ENCODE measurements around the gene FAM174B.

Gene FAM174B

GRCh38 chr15:92629975-92630626 lies 25.5 kb downstream of the FAM174B start:
- Histone ChIP-seq H3K9me2 (replicated peaks; ENCODE audit: insufficient read depth, low read length) (no peaks in the 10 kb centered on the region), H3K79me2 (ENCODE audit: insufficient read depth, low read length) (no peaks in the 10 kb centered on the region), H3K27ac (ENCODE audit: low read depth, low read length) (no peak overlapping the region), H3K4me2 (ENCODE audit: low read depth, low read length, poor library complexity, severe bottlenecking) (no peak overlapping the region), H4K20me1 (ENCODE audit: low read depth, low read length) (no peaks in the 10 kb centered on the region), H3F3A (ENCODE audit: insufficient read depth) (no peaks in the 10 kb centered on the region), H2AFZ (ENCODE audit: low read depth, low read length, severe bottlenecking) (no peak overlapping the region), H3K9me3 (ENCODE audit: insufficient read depth, low read length) (no peaks in the 10 kb centered on the region), H3K9ac (ENCODE audit: low read length) (no peak overlapping the region), H3K4me3 (ENCODE audit: insufficient read depth, low read length, poor library complexity, severe bottlenecking) (no peak overlapping the region), H3K27me3 (ENCODE audit: low read length) (no peaks in the 10 kb centered on the region), H3K36me3 (ENCODE audit: low read length) (no peaks in the 10 kb centered on the region)
- TF ChIP-seq EZH2phosphoT487 (conservative IDR thresholded peaks at IDR 0.05; ENCODE audit: low read length) (no peak), CTCF (IDR thresholded peaks at IDR 0.05; ENCODE audit: insufficient read depth, low read length, poor library complexity, severe bottlenecking) (no peak)

GRCh38 chr15:92629276-92629974 lies 26.1 kb downstream of the FAM174B start:
- H3F3A ChIP-seq (ENCODE audit: insufficient read depth) = no peaks in the 10 kb centered on the region
- H3K4me3 ChIP-seq (ENCODE audit: insufficient read depth, low read length, poor library complexity, severe bottlenecking) = no peak overlapping the region
- no peak for TF ChIP-seq CTCF (IDR thresholded peaks at IDR 0.05; ENCODE audit: insufficient read depth, low read length, poor library complexity, severe bottlenecking)
- TF ChIP-seq EZH2phosphoT487 (conservative IDR thresholded peaks at IDR 0.05; ENCODE audit: low read length) = no peak

GRCh38 chr15:92627014-92627413 lies 28.6 kb downstream of the FAM174B start:
- no peaks in the 10 kb centered on the region for H3K9me3 ChIP-seq (ENCODE audit: insufficient read depth, low read length)
- no peaks in the 10 kb centered on the region for H3K9me2 ChIP-seq (replicated peaks; ENCODE audit: insufficient read depth, low read length)
- no peak overlapping the region for H3K4me3 ChIP-seq (ENCODE audit: insufficient read depth, low read length, poor library complexity, severe bottlenecking)
- no peaks in the 10 kb centered on the region for H3F3A ChIP-seq (ENCODE audit: insufficient read depth)
- no peak overlapping the region for H2AFZ ChIP-seq (ENCODE audit: low read depth, low read length, severe bottlenecking)
- TF ChIP-seq CTCF (IDR thresholded peaks at IDR 0.05; ENCODE audit: insufficient read depth, low read length, poor library complexity, severe bottlenecking) (no peak), EZH2phosphoT487 (conservative IDR thresholded peaks at IDR 0.05; ENCODE audit: low read length) (no peak)
- H3K27ac ChIP-seq (ENCODE audit: low read depth, low read length) = no peak overlapping the region
- H3K36me3 ChIP-seq (ENCODE audit: low read length) = no peaks in the 10 kb centered on the region
- no peaks in the 10 kb centered on the region for H4K20me1 ChIP-seq (ENCODE audit: low read depth, low read length)
- H3K9ac ChIP-seq (ENCODE audit: low read length) = no peak overlapping the region
- no peaks in the 10 kb centered on the region for H3K79me2 ChIP-seq (ENCODE audit: insufficient read depth, low read length)
- no peaks in the 10 kb centered on the region for H3K27me3 ChIP-seq (ENCODE audit: low read length)
- no peak overlapping the region for H3K4me2 ChIP-seq (ENCODE audit: low read depth, low read length, poor library complexity, severe bottlenecking)

More at GRCh38 chr15:92629276-92629974, 26.1 kb downstream of the FAM174B start:
- no peaks in the 10 kb centered on the region for H3K9me3 ChIP-seq (ENCODE audit: insufficient read depth, low read length)
- H3K36me3 ChIP-seq (ENCODE audit: low read length) = no peaks in the 10 kb centered on the region
- no peak overlapping the region for H3K9ac ChIP-seq (ENCODE audit: low read length)
- H2AFZ ChIP-seq (ENCODE audit: low read depth, low read length, severe bottlenecking) = no peak overlapping the region
- no peak overlapping the region for H3K4me2 ChIP-seq (ENCODE audit: low read depth, low read length, poor library complexity, severe bottlenecking)
- no peaks in the 10 kb centered on the region for H3K79me2 ChIP-seq (ENCODE audit: insufficient read depth, low read length)
- no peaks in the 10 kb centered on the region for H3K27me3 ChIP-seq (ENCODE audit: low read length)
- no peaks in the 10 kb centered on the region for H3K9me2 ChIP-seq (replicated peaks; ENCODE audit: insufficient read depth, low read length)
- H3K27ac ChIP-seq (ENCODE audit: low read depth, low read length) = no peak overlapping the region
- H4K20me1 ChIP-seq (ENCODE audit: low read depth, low read length) = no peaks in the 10 kb centered on the region

All from SU-DHL-6 (cell line).